HEK293 (cell line): ENCODE measurements around the gene DGKQ.
"Not testable (repeated sequence)": the region's sequence is repeated elsewhere in the genome, so short reads cannot be mapped to it uniquely, and the experiment has no call there.

Source experiments
- CTCF ChIP-seq: fragments of 450-650 bp; formaldehyde crosslinking; IDR thresholded peaks from 2 replicates; pipeline ENCODE4 v1.5.1; 2016; ENCODE audit warnings: missing biosample characterization, missing genetic modification characterization
- ZNF274 ChIP-seq, 2 experiments: fragments of 200-500 bp in 1 of 2; fragments of 450-650 bp in 1 of 2; sonication (Bioruptor generic) in 1 of 2; formaldehyde crosslinking in 1 of 2; IDR thresholded peaks; 2 replicates each; pipeline versions ENCODE4 v1.5.1 to v1.6.1; 2014 to 2016; ENCODE audit warnings: borderline replicate concordance in 1 of 2, inconsistent platforms in 1 of 2, low read length in 1 of 2, missing biosample characterization in 1 of 2, missing genetic modification characterization in 1 of 2
- ZNF48 ChIP-seq: fragments of 450-650 bp; formaldehyde crosslinking; IDR thresholded peaks from 2 replicates; pipeline ENCODE4 v1.5.1; 2016; ENCODE audit warnings: missing biosample characterization, missing genetic modification characterization
- ZNF843 ChIP-seq: fragments of 450-650 bp; formaldehyde crosslinking; IDR thresholded peaks from 2 replicates; pipeline ENCODE4 v1.5.1; 2016; ENCODE audit warnings: missing biosample characterization, missing genetic modification characterization

- not testable (repeated sequence) for TF ChIP-seq ZNF274 (IDR thresholded peaks at IDR 0.05; ENCODE audit: low read length); ZNF274 (tag by site-specific recombination; IDR thresholded peaks at IDR 0.05; ENCODE audit: borderline replicate concordance); ZNF48; ZNF843 (tag by site-specific recombination); CTCF (tag by site-specific recombination)
Measured at GRCh38 chr4:976016-976415, 2.6 kb upstream of the DGKQ start.
